ENCODE results near the gene ARMC8.

ARMC8 gene

GRCh38 chr3:138326866-138327595 is 139.9 kb downstream of the ARMC8 start:
- Histone ChIP-seq H3K36me3 (ENCODE audit: insufficient read depth) (no peaks in the 10 kb centered on the region), H3K4me1 (ENCODE audit: low read depth, poor library complexity, severe bottlenecking) (peaks cover 34% of the 10 kb centered on the region), H3K79me2 (ENCODE audit: insufficient read depth, low read depth) (no peaks in the 10 kb centered on the region), H3K27ac (no peak overlapping the region), H3K9ac (no peak overlapping the region), H3K4me3 (IDR thresholded peaks at IDR 0.05; ENCODE audit: insufficient read depth, low read depth, low read length) (no peak overlapping the region), H3K27me3 (ENCODE audit: insufficient read depth, low read depth) (peaks cover 5% of the 10 kb centered on the region; the same call in 1 of the 2 replicates), H2AFZ (ENCODE audit: low read depth) (no peak overlapping the region), H4K20me1 (ENCODE audit: insufficient read depth) (no peaks in the 10 kb centered on the region), H3K4me2 (no peak overlapping the region)
- no peak for TF ChIP-seq CTCF (conservative IDR thresholded peaks at IDR 0.05; ENCODE audit: low read depth, low read length)

GRCh38 chr3:138327831-138328230 is 140.7 kb downstream of the ARMC8 start:
- no peaks in the 10 kb centered on the region for H3K36me3 ChIP-seq (ENCODE audit: insufficient read depth)
- no peak for TF ChIP-seq CTCF (conservative IDR thresholded peaks at IDR 0.05; ENCODE audit: low read depth, low read length)
- H3K4me2 ChIP-seq: no peak overlapping the region
- peaks cover 41% of the 10 kb centered on the region for H3K4me1 ChIP-seq (ENCODE audit: low read depth, poor library complexity, severe bottlenecking)
- no peak overlapping the region for H2AFZ ChIP-seq (ENCODE audit: low read depth)
- H3K79me2 ChIP-seq (ENCODE audit: insufficient read depth, low read depth): no peaks in the 10 kb centered on the region
- no peak overlapping the region for H3K4me3 ChIP-seq (IDR thresholded peaks at IDR 0.05; ENCODE audit: insufficient read depth, low read depth, low read length)
- H3K9ac ChIP-seq: no peak overlapping the region
- H3K27ac ChIP-seq: no peak overlapping the region
- H3K27me3 ChIP-seq (ENCODE audit: insufficient read depth, low read depth): peaks cover 5% of the 10 kb centered on the region; the same call in 1 of the 2 replicates
- no peaks in the 10 kb centered on the region for H4K20me1 ChIP-seq (ENCODE audit: insufficient read depth)

GRCh38 chr3:138328341-138328740 is 141.2 kb downstream of the ARMC8 start:
- Histone ChIP-seq H3K79me2 (ENCODE audit: insufficient read depth, low read depth) (no peaks in the 10 kb centered on the region), H3K4me3 (IDR thresholded peaks at IDR 0.05; ENCODE audit: insufficient read depth, low read depth, low read length) (no peak overlapping the region), H3K4me1 (ENCODE audit: low read depth, poor library complexity, severe bottlenecking) (peaks cover 41% of the 10 kb centered on the region), H3K27me3 (ENCODE audit: insufficient read depth, low read depth) (peaks cover 5% of the 10 kb centered on the region; the same call in 1 of the 2 replicates), H4K20me1 (ENCODE audit: insufficient read depth) (no peaks in the 10 kb centered on the region), H3K4me2 (peak overlapping the region; percentile 82), H3K9ac (no peak overlapping the region), H3K27ac (no peak overlapping the region), H2AFZ (ENCODE audit: low read depth) (peak overlapping the region; percentile 98; the same call in 1 of the 2 replicates), H3K36me3 (ENCODE audit: insufficient read depth) (no peaks in the 10 kb centered on the region)
- peak; percentile 17; the same call in 1 of the 2 replicates for TF ChIP-seq CTCF (conservative IDR thresholded peaks at IDR 0.05; ENCODE audit: low read depth, low read length)

- Histone ChIP-seq H3K4me1 (ENCODE audit: low read depth, poor library complexity, severe bottlenecking) (peaks cover 41% of the 10 kb centered on the region), H3K27ac (no peak within 1 kb of the TSS), H3K36me3 (ENCODE audit: insufficient read depth) (no peaks in the 10 kb centered on the region), H3K79me2 (ENCODE audit: insufficient read depth, low read depth) (no peaks in the 10 kb centered on the region), H3K9ac (peak within 1 kb of the TSS; percentile 28), H2AFZ (ENCODE audit: low read depth) (peak within 1 kb of the TSS; percentile 98), H3K27me3 (ENCODE audit: insufficient read depth, low read depth) (peaks cover 5% of the 10 kb centered on the region; the same call in 1 of the 2 replicates), H3K4me3 (IDR thresholded peaks at IDR 0.05; ENCODE audit: insufficient read depth, low read depth, low read length) (peak within 1 kb of the TSS; percentile 85), H4K20me1 (ENCODE audit: insufficient read depth) (no peaks in the 10 kb centered on the region), H3K4me2 (peak within 1 kb of the TSS; percentile 82)
- TF ChIP-seq CTCF (conservative IDR thresholded peaks at IDR 0.05; ENCODE audit: low read depth, low read length): peak; percentile 55
Measured at GRCh38 chr3:138329127-138329983, 142.3 kb downstream of the ARMC8 start, which contains the start of gene NME9. Gene NME9 (minus strand): TSS chr3:138329851. CDS start chr3:138329335, 516 bp downstream.

Data from KMS-11 (cell line).